ENCODE measurements around the gene GSTA4. TPM values are rescaled to one million over a fixed set of nuclear protein-coding genes. Genes with fewer than 3 reads are reported as not detected.

GSTA4 gene
- total RNA-seq, 4 donors from 2014 or later = 108 to 164 (median 132) TPM

DNA sequence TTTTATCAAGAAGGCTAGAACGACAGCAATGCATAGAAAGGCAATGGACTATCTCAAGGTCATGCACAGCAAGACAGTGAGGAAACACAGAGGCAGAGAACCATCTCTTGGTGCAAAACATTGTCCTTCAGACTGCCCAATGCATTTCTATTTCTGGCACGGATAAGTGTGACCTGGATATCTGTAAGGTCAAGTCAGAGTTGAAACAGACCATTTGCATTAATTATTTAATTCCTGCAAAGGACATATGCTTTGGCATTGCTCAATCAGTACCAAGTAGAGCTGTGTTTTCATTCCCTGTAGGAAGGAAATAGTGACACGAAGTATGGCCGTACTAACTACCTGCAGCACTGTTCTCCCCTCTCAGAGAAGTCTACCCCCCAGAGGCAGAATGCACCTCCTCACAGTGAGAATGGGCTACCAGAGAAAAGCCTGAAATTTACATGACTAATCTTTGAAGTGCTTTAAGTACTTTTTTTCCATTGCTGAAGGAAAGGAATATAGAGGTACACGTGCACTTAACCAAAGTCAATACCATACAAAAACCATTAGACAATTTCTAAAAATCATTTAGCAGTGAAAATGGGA, 32.1 kb upstream of the GSTA4 start:
- no peaks in the 10 kb centered on the region for H3K9me3 ChIP-seq
- peaks cover 65% of the 10 kb centered on the region for H3K36me3 ChIP-seq
- WGBS = 77% methylated on average over 5 of the region's 5 CpGs
- TF ChIP-seq EP300 (IDR thresholded peaks at IDR 0.05) = no peak
- TF ChIP-seq POLR2AphosphoS5 (IDR thresholded peaks at IDR 0.05) = no peak
- TF ChIP-seq POLR2A (IDR thresholded peaks at IDR 0.05) = no peak
- no peak for TF ChIP-seq CTCF (IDR thresholded peaks at IDR 0.05)
- DNase-seq (ENCODE audit: low spot score in 2 of 2) = no peak
- no peaks in the 10 kb centered on the region for H3K27me3 ChIP-seq
- H3K4me3 ChIP-seq = no peak overlapping the region
- no peak overlapping the region for H3K27ac ChIP-seq
- H3K4me1 ChIP-seq = no peaks in the 10 kb centered on the region

DNA sequence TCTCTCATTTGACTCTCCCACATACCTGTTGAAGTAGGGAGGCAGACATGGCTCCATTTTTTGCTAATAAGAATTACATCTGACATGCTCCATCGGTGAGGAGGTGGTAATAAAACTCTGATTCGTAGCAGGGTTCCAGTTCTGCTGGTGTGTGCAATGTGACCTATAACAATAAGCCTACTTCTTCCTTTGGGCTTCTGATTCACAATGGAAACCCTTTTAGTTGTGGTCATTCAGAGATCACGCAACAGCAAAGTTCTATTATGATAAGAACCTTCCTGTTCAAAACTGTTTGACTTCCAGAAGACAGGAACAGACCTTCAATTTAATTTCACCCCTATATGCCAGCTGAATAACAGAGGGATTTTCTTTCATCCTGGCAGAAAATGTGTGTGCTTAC, 31.4 kb upstream of the GSTA4 start:
- WGBS = 84% methylated on average over 3 of the region's 3 CpGs
- Histone ChIP-seq H3K4me3 (no peak overlapping the region), H3K36me3 (peaks cover 62% of the 10 kb centered on the region), H3K27me3 (no peaks in the 10 kb centered on the region), H3K27ac (no peak overlapping the region), H3K9me3 (no peaks in the 10 kb centered on the region), H3K4me1 (no peaks in the 10 kb centered on the region)
- no peak for DNase-seq (ENCODE audit: low spot score in 2 of 2)
- no peak for TF ChIP-seq POLR2AphosphoS5 (IDR thresholded peaks at IDR 0.05)
- TF ChIP-seq EP300 (IDR thresholded peaks at IDR 0.05) = no peak
- TF ChIP-seq CTCF (IDR thresholded peaks at IDR 0.05) = no peak
- TF ChIP-seq POLR2A (IDR thresholded peaks at IDR 0.05) = no peak

DNA sequence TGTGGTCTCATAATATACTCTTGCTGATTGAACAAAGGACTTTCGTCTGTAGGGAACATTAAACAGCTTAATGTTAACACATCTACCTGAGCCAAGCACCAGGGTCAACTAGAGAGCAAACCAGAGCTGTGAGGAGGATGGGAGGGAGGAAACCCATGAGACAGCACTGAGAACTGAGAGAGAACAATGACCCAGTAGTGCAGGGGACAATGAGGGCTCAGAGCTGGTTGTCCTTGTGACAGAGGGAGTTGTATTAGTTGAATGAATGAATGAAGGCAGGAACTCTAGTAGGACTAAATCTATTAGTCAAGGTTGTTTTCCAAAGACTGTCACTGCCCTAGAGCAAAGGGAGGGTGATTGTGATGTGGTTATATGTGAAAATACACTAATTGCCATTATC, 28.2 kb upstream of the GSTA4 start:
- no peak for TF ChIP-seq POLR2A (IDR thresholded peaks at IDR 0.05)
- no peak for TF ChIP-seq POLR2AphosphoS5 (IDR thresholded peaks at IDR 0.05)
- TF ChIP-seq CTCF (IDR thresholded peaks at IDR 0.05) = no peak
- TF ChIP-seq EP300 (IDR thresholded peaks at IDR 0.05) = no peak
- no peaks in the 10 kb centered on the region for H3K4me1 ChIP-seq
- WGBS = 81% methylated on average over 1 of the region's 1 CpG
- peaks cover 41% of the 10 kb centered on the region for H3K36me3 ChIP-seq
- H3K27ac ChIP-seq = no peak overlapping the region
- H3K27me3 ChIP-seq = no peaks in the 10 kb centered on the region
- H3K9me3 ChIP-seq = no peaks in the 10 kb centered on the region
- no peak overlapping the region for H3K4me3 ChIP-seq
- no peak for DNase-seq (ENCODE audit: low spot score in 2 of 2)

GRCh38 chr6:53020005-53020744, 25.1 kb upstream of the GSTA4 start:
- H3K4me1 ChIP-seq = no peaks in the 10 kb centered on the region
- peaks cover 43% of the 10 kb centered on the region for H3K36me3 ChIP-seq
- H3K9me3 ChIP-seq = no peaks in the 10 kb centered on the region
- no peak overlapping the region for H3K4me3 ChIP-seq
- no peak for TF ChIP-seq CTCF (IDR thresholded peaks at IDR 0.05)
- no peak for TF ChIP-seq POLR2A (IDR thresholded peaks at IDR 0.05)
- no peak for TF ChIP-seq EP300 (IDR thresholded peaks at IDR 0.05)
- TF ChIP-seq POLR2AphosphoS5 (IDR thresholded peaks at IDR 0.05) = no peak
- DNase-seq (ENCODE audit: low spot score in 2 of 2) = no peak
- no peaks in the 10 kb centered on the region for H3K27me3 ChIP-seq
- WGBS = 68% methylated on average over 3 of the region's 3 CpGs
- H3K27ac ChIP-seq = no peak overlapping the region

GRCh38 chr6:53018446-53018845, 23.4 kb upstream of the GSTA4 start:
- no peak for DNase-seq (ENCODE audit: low spot score in 2 of 2)
- Histone ChIP-seq H3K27me3 (no peaks in the 10 kb centered on the region), H3K4me3 (no peak overlapping the region), H3K27ac (no peak overlapping the region), H3K9me3 (no peaks in the 10 kb centered on the region), H3K36me3 (peaks cover 47% of the 10 kb centered on the region), H3K4me1 (no peaks in the 10 kb centered on the region)
- 86% methylated on average over 2 of the region's 2 CpGs for WGBS
- TF ChIP-seq CTCF (IDR thresholded peaks at IDR 0.05) (no peak), EP300 (IDR thresholded peaks at IDR 0.05) (no peak), POLR2A (IDR thresholded peaks at IDR 0.05) (no peak), POLR2AphosphoS5 (IDR thresholded peaks at IDR 0.05) (no peak)
